Pancreas (tissue), 10 donors: ENCODE data around the gene BCL2L15. TPM values are rescaled to one million over a fixed set of nuclear protein-coding genes. Genes with fewer than 3 reads are reported as not detected.

ENCODE experiments used
- ATAC-seq, 4 donors: fragments of 200-7000 bp; cut with Tn5 transposase; one replicate each; pipeline versions ENCODE4 v1.8.0 to v1.9.1; 2020; ENCODE audit warnings: mild to moderate bottlenecking in 4 of 4, moderate library complexity in 4 of 4
- DNase-seq, 6 donors: peaks; one replicate each; pipeline ENCODE4 v3.0.0-alpha.2; 2020
- FAIRE-seq: peaks from 2 replicates; lab custom pipeline; 2012; peaks lifted over from hg19 to GRCh38; lab: Jason Lieb, UNC
- H3K27ac ChIP-seq, 4 donors: fragments of 200-600 bp; sonication (generic); 1 replicate in 3 of 4; 2 replicates in 1 of 4; pipeline versions ENCODE4 v1.5.0 to v1.8.0; 2020
- H3K27me3 ChIP-seq, 4 donors: fragments of 200-600 bp; one replicate each; pipeline ENCODE4 v1.8.0; 2021
- H3K36me3 ChIP-seq, 3 donors: fragments of 200-600 bp; sonication (generic) in 1 of 3; one replicate each; pipeline versions ENCODE4 v1.5.0 to v1.8.0; 2020 to 2021
- H3K4me1 ChIP-seq, 3 donors: fragments of 200-600 bp; one replicate each; pipeline ENCODE4 v1.8.0; 2021
- H3K4me3 ChIP-seq, 4 donors: fragments of 200-600 bp; sonication (generic) in 2 of 4; one replicate each; pipeline versions ENCODE4 v1.5.0 to v1.8.0; 2020 to 2021
- H3K9me3 ChIP-seq, 4 donors: fragments of 200-600 bp; one replicate each; pipeline ENCODE4 v1.8.0; 2021
- WGBS, 2 donors: extraction: QIAGEN DNeasy Blood & Tissue Kit; methylation state at CpG; one replicate each; pipeline ENCODE4 v1.1.7; 2013; 5-methylcytosine and 5-hydroxymethylcytosine counted together
- intact Hi-C, 3 donors: fragments of 100-400 bp; cut with DNase I; formaldehyde crosslinking; loops; one replicate each; pipeline versions ENCODE4 v1.11.1 to v1.14.2; 2022
- polyA plus RNA-seq, 2 donors: library from polyadenylated mRNA; stranded (reverse); fragments of 200-250 nt; gene quantifications; one replicate each; pipeline ENCODE4 v1.2.3, GENCODE V29; 2013
- total RNA-seq, 6 donors: library from RNA; stranded (reverse); fragmentation: NEBNext Ultra II Directional in 4 of 6; extraction: Animal tissue kit (Norgen Biotek cat#: 25700) in 4 of 6; gene quantifications; one replicate each; pipeline versions ENCODE4 v1.2.1 to v1.2.4, GENCODE V29; 2021 to 2023
- TF ChIP-seq, protein P1 (sequence below), 4 donors: fragments of 200-600 bp; sonication (generic) in 3 of 4; IDR thresholded peaks; one replicate each; pipeline versions ENCODE4 v1.5.0 to v1.8.0; 2021; ENCODE audit warnings: antibody characterized with exemption in 4 of 4
- donor health status: healthy with polysubstance abuse.
- donor health status: DM: no; HTN: no; CAD: no; lungs with moderate emphysema.
- donor health status: DM: no; HTN: no; CAD: no.
- donor health status: control.
- donor health status: control.
- donor health status: Bipolar disorder and iron deficiency.
- donor health status: DM: yes; HTN: yes; CAD: no.
- donor health status: DM: no; HTN: no; CAD: no.
- donor health status: DM: no; HTN: no; CAD: no.
- donor health status: DM: yes; HTN: yes; CAD: no.

Gene BCL2L15
- total and polyA plus RNA-seq, 8 donors, result 4.9 to 25.8 (median 15.1) TPM

DNA sequence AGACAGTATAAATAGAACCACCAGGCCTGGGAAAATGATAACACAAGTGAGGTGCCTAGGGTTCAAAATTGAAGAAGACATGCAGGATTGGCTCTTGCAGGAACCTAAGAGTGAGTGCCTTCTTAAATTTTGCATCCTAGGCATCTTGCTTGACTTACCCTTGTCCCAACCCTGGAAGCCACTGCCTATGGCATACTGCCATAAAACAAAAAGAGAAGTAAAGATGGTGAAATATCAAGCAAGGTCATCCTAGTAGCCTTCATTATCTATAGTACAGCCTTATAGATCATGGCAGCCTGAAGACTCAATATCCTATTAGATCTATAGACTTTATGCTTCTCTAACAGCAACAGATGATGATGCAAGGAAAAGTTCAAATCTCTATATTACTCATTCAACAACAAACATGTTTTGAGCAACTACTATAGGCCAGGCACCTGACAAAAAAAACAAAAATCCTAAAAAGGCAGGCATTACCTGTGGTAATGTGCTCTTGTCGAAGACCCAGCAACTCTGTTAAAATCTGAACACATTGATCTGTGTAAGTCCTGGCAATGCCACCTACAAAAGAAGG lies 10.9 kb upstream of the BCL2L15 start:
- ATAC-seq, result no peak

DNA sequence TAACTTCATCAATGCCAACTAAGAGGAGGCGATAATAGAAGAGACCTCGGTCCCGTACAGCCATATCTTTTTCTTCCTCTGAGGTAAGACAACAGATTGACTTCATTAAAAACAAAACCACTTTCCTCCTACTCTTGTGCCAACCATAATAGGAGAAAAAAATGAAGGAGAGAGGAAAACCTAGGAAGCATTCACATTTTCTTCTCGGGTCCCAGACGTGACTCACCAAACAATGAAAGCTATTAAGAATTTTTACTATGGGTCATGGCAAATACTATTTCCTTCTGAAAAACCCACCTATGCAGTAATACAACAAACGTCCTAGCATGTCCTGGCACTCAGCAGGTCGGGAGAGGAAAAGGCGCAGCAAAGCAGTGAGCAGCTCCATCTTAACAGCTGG lies 8.6 kb upstream of the BCL2L15 start:
- Histone ChIP-seq H3K4me1 (no peaks in the 10 kb centered on the region), H3K27ac (no peak overlapping the region), H3K36me3 (peaks cover 0 to 28% (median 7%) of the 10 kb centered on the region in 3 donors), H3K27me3 (no peaks in the 10 kb centered on the region), H3K4me3 (no peak overlapping the region), H3K9me3 (no peaks in the 10 kb centered on the region)
- DNase-seq (no peak), FAIRE-seq (no peak), ATAC-seq (no peak)
- WGBS, 2 donors, result 94 to 95% methylated on average over 8 of the region's 8 CpGs
- intact Hi-C loops, result no loop called here
- TF ChIP-seq, protein P1, sequence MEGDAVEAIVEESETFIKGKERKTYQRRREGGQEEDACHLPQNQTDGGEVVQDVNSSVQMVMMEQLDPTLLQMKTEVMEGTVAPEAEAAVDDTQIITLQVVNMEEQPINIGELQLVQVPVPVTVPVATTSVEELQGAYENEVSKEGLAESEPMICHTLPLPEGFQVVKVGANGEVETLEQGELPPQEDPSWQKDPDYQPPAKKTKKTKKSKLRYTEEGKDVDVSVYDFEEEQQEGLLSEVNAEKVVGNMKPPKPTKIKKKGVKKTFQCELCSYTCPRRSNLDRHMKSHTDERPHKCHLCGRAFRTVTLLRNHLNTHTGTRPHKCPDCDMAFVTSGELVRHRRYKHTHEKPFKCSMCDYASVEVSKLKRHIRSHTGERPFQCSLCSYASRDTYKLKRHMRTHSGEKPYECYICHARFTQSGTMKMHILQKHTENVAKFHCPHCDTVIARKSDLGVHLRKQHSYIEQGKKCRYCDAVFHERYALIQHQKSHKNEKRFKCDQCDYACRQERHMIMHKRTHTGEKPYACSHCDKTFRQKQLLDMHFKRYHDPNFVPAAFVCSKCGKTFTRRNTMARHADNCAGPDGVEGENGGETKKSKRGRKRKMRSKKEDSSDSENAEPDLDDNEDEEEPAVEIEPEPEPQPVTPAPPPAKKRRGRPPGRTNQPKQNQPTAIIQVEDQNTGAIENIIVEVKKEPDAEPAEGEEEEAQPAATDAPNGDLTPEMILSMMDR (IDR thresholded peaks at IDR 0.05), result no peak

More for the DNA sequence above, 10.9 kb upstream of the BCL2L15 start:
- no peak overlapping the region for H3K4me3 ChIP-seq
- intact Hi-C loops, result no loop called here
- DNase-seq, result no peak
- peaks cover under 1 to 4% (median 1%) of the 10 kb centered on the region in 3 donors for H3K4me1 ChIP-seq
- H3K27me3 ChIP-seq, result no peaks in the 10 kb centered on the region
- peaks cover 0 to 28% (median 7%) of the 10 kb centered on the region in 3 donors for H3K36me3 ChIP-seq
- FAIRE-seq, result no peak
- H3K27ac ChIP-seq, result no peak overlapping the region
- TF ChIP-seq, protein P1 (IDR thresholded peaks at IDR 0.05), result no peak
- H3K9me3 ChIP-seq, result no peaks in the 10 kb centered on the region
- 94 to 95% methylated on average over 1 of the region's 1 CpG for WGBS, 2 donors

DNA sequence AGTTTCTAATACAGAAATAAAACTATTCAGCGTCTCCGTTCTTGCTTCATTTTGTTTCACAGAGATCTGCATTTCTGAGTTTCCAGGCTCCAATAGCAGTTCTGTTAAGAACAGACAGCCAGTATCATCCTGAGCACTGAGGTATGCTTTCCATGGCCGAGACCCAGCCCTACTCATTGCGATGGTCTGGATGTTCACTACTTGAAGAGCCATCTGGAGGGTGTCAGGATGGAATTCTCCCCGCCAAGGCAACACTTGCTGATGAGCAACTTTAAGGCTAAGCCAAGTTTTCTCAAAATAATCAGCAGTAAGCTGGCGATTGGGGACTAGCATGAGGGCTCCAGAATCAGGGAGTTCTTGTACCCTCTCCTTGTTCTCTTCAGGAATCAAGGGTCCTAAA lies 7.7 kb upstream of the BCL2L15 start:
- 92 to 93% methylated on average over 6 of the region's 6 CpGs for WGBS, 2 donors
- Histone ChIP-seq H3K36me3 (peaks cover 0 to 26% (median 7%) of the 10 kb centered on the region in 3 donors), H3K27ac (no peak overlapping the region), H3K4me1 (no peaks in the 10 kb centered on the region), H3K27me3 (no peaks in the 10 kb centered on the region), H3K4me3 (no peak overlapping the region), H3K9me3 (no peaks in the 10 kb centered on the region)
- no peak for DNase-seq
- intact Hi-C loops, result no loop called here
- TF ChIP-seq, protein P1 (IDR thresholded peaks at IDR 0.05), result no peak
- ATAC-seq, result no peak
- FAIRE-seq, result no peak

DNA sequence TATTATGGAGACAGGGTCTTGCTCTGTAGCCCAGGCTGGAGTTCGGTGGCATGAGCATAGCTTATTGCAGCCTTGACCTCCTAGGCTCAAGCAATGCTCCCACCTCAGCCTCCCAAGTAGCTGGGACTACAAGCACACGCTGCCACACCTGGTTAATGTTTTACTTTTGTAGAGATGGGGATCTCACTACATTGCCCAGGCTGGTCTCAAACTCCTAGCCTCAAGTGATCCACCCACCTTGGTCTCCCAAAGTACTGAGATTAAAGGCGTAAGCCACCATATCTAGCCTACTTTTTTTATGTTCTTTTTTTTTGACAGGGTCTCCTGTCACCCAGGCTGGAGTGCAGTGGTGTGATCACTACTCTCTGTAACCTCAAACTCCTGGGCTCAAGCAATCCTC lies 5.9 kb upstream of the BCL2L15 start:
- Histone ChIP-seq H3K27ac (no peak overlapping the region), H3K9me3 (no peaks in the 10 kb centered on the region), H3K4me3 (no peak overlapping the region), H3K27me3 (no peaks in the 10 kb centered on the region), H3K36me3 (peaks cover 0 to 12% (median 4%) of the 10 kb centered on the region in 3 donors), H3K4me1 (peaks cover 1 to 4% (median 2%) of the 10 kb centered on the region in 3 donors)
- intact Hi-C loops, result no loop called here
- no peak for FAIRE-seq
- WGBS, 2 donors, result 70 to 80% methylated on average over 3 of the region's 3 CpGs
- ATAC-seq, result no peak
- DNase-seq, result no peak
- TF ChIP-seq, protein P1 (IDR thresholded peaks at IDR 0.05), result no peak

DNA sequence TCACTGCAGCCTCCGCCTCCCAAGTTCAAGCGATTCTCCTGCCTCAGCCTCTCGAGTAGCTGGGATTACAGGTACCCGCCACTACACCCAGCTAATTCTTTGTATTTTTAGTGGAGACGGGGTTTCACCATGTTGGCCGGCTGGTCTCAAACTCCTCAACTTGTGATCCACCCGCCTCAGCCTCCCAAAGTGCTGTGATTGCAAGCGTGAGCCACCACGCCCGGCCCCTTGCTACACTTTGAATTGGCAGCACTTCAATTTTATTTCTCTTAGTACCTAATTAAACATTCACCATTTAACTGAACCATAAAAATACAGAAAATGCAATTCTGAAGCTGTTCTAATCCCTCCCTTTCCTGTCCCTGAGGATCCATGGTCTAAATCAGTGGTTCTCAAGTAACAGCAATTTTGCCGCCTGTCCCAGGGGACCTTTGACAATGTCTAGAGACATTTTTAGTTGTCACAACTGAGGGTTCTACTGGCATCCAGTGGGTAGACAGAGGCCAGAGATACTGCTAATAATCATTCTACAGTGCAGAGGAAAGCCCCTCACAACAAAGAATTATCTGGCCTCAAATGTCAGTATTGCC lies 4.3 kb upstream of the BCL2L15 start:
- peaks cover 0 to 5% (median 0%) of the 10 kb centered on the region in 3 donors for H3K36me3 ChIP-seq
- intact Hi-C loops, result no loop called here
- H3K27ac ChIP-seq, result no peak overlapping the region
- FAIRE-seq (no peak), DNase-seq (no peak), ATAC-seq (no peak)
- TF ChIP-seq, protein P1 (IDR thresholded peaks at IDR 0.05), result no peak
- 87 to 89% methylated on average over 11 of the region's 11 CpGs for WGBS, 2 donors
- H3K27me3 ChIP-seq, result no peaks in the 10 kb centered on the region
- H3K4me3 ChIP-seq, result no peak overlapping the region
- H3K9me3 ChIP-seq, result no peaks in the 10 kb centered on the region
- peaks cover 5 to 11% (median 9%) of the 10 kb centered on the region in 3 donors for H3K4me1 ChIP-seq
